ENCODE results near the gene SNIP1.

SNIP1 gene

GRCh38 chr1:37502104-37502503 is 52.0 kb downstream of the SNIP1 start:
- no peak overlapping the region for H3K4me3 ChIP-seq (ENCODE audit: low read length)
- H3F3A ChIP-seq (ENCODE audit: insufficient read depth, low read length): no peaks in the 10 kb centered on the region
- H2AFZ ChIP-seq (ENCODE audit: low read length): no peak overlapping the region
- no peaks in the 10 kb centered on the region for H3K9me3 ChIP-seq (replicated peaks; ENCODE audit: insufficient read depth, low read length)
- H3K27me3 ChIP-seq (replicated peaks; ENCODE audit: insufficient read depth, low read length): no peaks in the 10 kb centered on the region
- H3K4me1 ChIP-seq (ENCODE audit: low read length): peaks cover 4% of the 10 kb centered on the region
- no peak overlapping the region for H3K27ac ChIP-seq (ENCODE audit: low read length)
- no peak overlapping the region for H3K9ac ChIP-seq (ENCODE audit: low read length)
- no peak for TF ChIP-seq CTCF (IDR thresholded peaks at IDR 0.05; ENCODE audit: low read length)
- no peak for DNase-seq
- H3K4me2 ChIP-seq (ENCODE audit: low read depth, low read length): no peak overlapping the region
- no peaks in the 10 kb centered on the region; the same call in 1 of the 2 replicates for H3K36me3 ChIP-seq (replicated peaks; ENCODE audit: insufficient read depth, low read length)
- no peaks in the 10 kb centered on the region for H4K20me1 ChIP-seq (ENCODE audit: insufficient read depth, low read length)
- H3K79me2 ChIP-seq (ENCODE audit: low read length): no peaks in the 10 kb centered on the region
- no peaks in the 10 kb centered on the region for H3K9me2 ChIP-seq (replicated peaks; ENCODE audit: insufficient read depth, low read length)

GRCh38 chr1:37501661-37502060 is 52.4 kb downstream of the SNIP1 start:
- H3F3A ChIP-seq (ENCODE audit: insufficient read depth, low read length): no peaks in the 10 kb centered on the region
- no peaks in the 10 kb centered on the region; the same call in 1 of the 2 replicates for H3K36me3 ChIP-seq (replicated peaks; ENCODE audit: insufficient read depth, low read length)
- H3K9ac ChIP-seq (ENCODE audit: low read length): no peak overlapping the region
- H3K79me2 ChIP-seq (ENCODE audit: low read length): no peaks in the 10 kb centered on the region
- no peak overlapping the region for H3K27ac ChIP-seq (ENCODE audit: low read length)
- no peak overlapping the region for H2AFZ ChIP-seq (ENCODE audit: low read length)
- H3K9me3 ChIP-seq (replicated peaks; ENCODE audit: insufficient read depth, low read length): no peaks in the 10 kb centered on the region
- no peaks in the 10 kb centered on the region for H3K27me3 ChIP-seq (replicated peaks; ENCODE audit: insufficient read depth, low read length)
- H3K4me1 ChIP-seq (ENCODE audit: low read length): peaks cover 4% of the 10 kb centered on the region
- no peaks in the 10 kb centered on the region for H3K9me2 ChIP-seq (replicated peaks; ENCODE audit: insufficient read depth, low read length)
- TF ChIP-seq CTCF (IDR thresholded peaks at IDR 0.05; ENCODE audit: low read length): no peak
- TF ChIP-seq EZH2phosphoT487 (IDR thresholded peaks at IDR 0.05; ENCODE audit: low read length): no peak
- no peak for TF ChIP-seq EZH2 (optimal IDR thresholded peaks at IDR 0.05; ENCODE audit: low read depth, low read length)
- DNase-seq: no peak
- H3K4me2 ChIP-seq (ENCODE audit: low read depth, low read length): no peak overlapping the region
- H3K4me3 ChIP-seq (ENCODE audit: low read length): no peak overlapping the region
- H4K20me1 ChIP-seq (ENCODE audit: insufficient read depth, low read length): no peaks in the 10 kb centered on the region

- Histone ChIP-seq H3K9me3 (replicated peaks; ENCODE audit: insufficient read depth, low read length) (no peaks in the 10 kb centered on the region), H3K9ac (ENCODE audit: low read length) (no peak overlapping the region), H3K27ac (ENCODE audit: low read length) (no peak overlapping the region)
These were observed 55.0 kb downstream of the SNIP1 start for GRCh38 chr1:37498872-37499617.

More at GRCh38 chr1:37498872-37499617, 55.0 kb downstream of the SNIP1 start:
- DNase-seq: no peak
- no peak overlapping the region for H3K4me3 ChIP-seq (ENCODE audit: low read length)
- TF ChIP-seq EZH2phosphoT487 (IDR thresholded peaks at IDR 0.05; ENCODE audit: low read length) (no peak), EZH2 (optimal IDR thresholded peaks at IDR 0.05; ENCODE audit: low read depth, low read length) (no peak), CTCF (IDR thresholded peaks at IDR 0.05; ENCODE audit: low read length) (no peak)
- no peaks in the 10 kb centered on the region for H4K20me1 ChIP-seq (ENCODE audit: insufficient read depth, low read length)
- no peaks in the 10 kb centered on the region for H3K27me3 ChIP-seq (replicated peaks; ENCODE audit: insufficient read depth, low read length)
- no peak overlapping the region for H3K4me2 ChIP-seq (ENCODE audit: low read depth, low read length)
- H2AFZ ChIP-seq (ENCODE audit: low read length): no peak overlapping the region
- no peaks in the 10 kb centered on the region for H3F3A ChIP-seq (ENCODE audit: insufficient read depth, low read length)
- no peaks in the 10 kb centered on the region; the same call in 1 of the 2 replicates for H3K36me3 ChIP-seq (replicated peaks; ENCODE audit: insufficient read depth, low read length)
- no peaks in the 10 kb centered on the region for H3K9me2 ChIP-seq (replicated peaks; ENCODE audit: insufficient read depth, low read length)
- H3K4me1 ChIP-seq (ENCODE audit: low read length): peaks cover 4% of the 10 kb centered on the region
- no peaks in the 10 kb centered on the region for H3K79me2 ChIP-seq (ENCODE audit: low read length)

Measured in MM.1S (cell line).